Measurements from ENCODE around the gene KIF16B. TPM values are rescaled to one million over a fixed set of nuclear protein-coding genes. Genes with fewer than 3 reads are reported as not detected.

Gene KIF16B
- total RNA-seq, 1 donor from 2014 or later = 54.4 TPM

- no peak for DNase-seq
These were observed 223.6 kb downstream of the KIF16B start for GRCh38 chr20:16349523-16350260.

- DNase-seq = no peak
These were observed 226.3 kb downstream of the KIF16B start for GRCh38 chr20:16346956-16347355.

- no peak for DNase-seq
These were observed 235.5 kb downstream of the KIF16B start for GRCh38 chr20:16337707-16338106.

- DNase-seq = no peak
These were observed 245.6 kb downstream of the KIF16B start for GRCh38 chr20:16327606-16328005.

GRCh38 chr20:16321291-16321690, 252.0 kb downstream of the KIF16B start:
- DNase-seq = no peak

- DNase-seq = no peak
These were observed 255.5 kb downstream of the KIF16B start for GRCh38 chr20:16317445-16318362.

- DNase-seq = no peak
These were observed 256.7 kb downstream of the KIF16B start for GRCh38 chr20:16316513-16316912.

- peak; percentile 23 for DNase-seq
These were observed 258.5 kb downstream of the KIF16B start for GRCh38 chr20:16314748-16315159.

- no peak for DNase-seq
These were observed 258.9 kb downstream of the KIF16B start for GRCh38 chr20:16314320-16314719.

- DNase-seq = no peak
These were observed 259.3 kb downstream of the KIF16B start for GRCh38 chr20:16313917-16314316.

- DNase-seq = no peak
These were observed 260.2 kb downstream of the KIF16B start for GRCh38 chr20:16312998-16313397.

GRCh38 chr20:16311756-16312155, 261.5 kb downstream of the KIF16B start:
- no peak for DNase-seq

GRCh38 chr20:16308754-16309153, 264.5 kb downstream of the KIF16B start:
- no peak for DNase-seq

GRCh38 chr20:16302818-16303217, 270.4 kb downstream of the KIF16B start:
- no peak for DNase-seq

- no peak for DNase-seq
These were observed 271.3 kb downstream of the KIF16B start for GRCh38 chr20:16301986-16302385.

GRCh38 chr20:16299897-16300296, 273.4 kb downstream of the KIF16B start:
- DNase-seq = no peak

- peak; percentile 38 for DNase-seq
These were observed 276.3 kb downstream of the KIF16B start for GRCh38 chr20:16296931-16297330.

GRCh38 chr20:16295534-16295933, 277.7 kb downstream of the KIF16B start:
- no peak for DNase-seq

GRCh38 chr20:16293590-16293989, 279.7 kb downstream of the KIF16B start:
- no peak for DNase-seq

- no peak for DNase-seq
These were observed 280.9 kb downstream of the KIF16B start for GRCh38 chr20:16292226-16292880.

- DNase-seq = no peak
These were observed 282.9 kb downstream of the KIF16B start for GRCh38 chr20:16290358-16290757.

- DNase-seq = no peak
These were observed 285.5 kb downstream of the KIF16B start for GRCh38 chr20:16287776-16288175.

- no peak for DNase-seq
These were observed 286.6 kb downstream of the KIF16B start for GRCh38 chr20:16286601-16287000.
